MM.1S (cell line): ENCODE measurements around the gene ACCSL.

Experiments used
- CTCF ChIP-seq: fragments of 300-600 bp; sonication (generic); IDR thresholded peaks from 2 replicates; pipeline ENCODE4 v1.5.1; 2016; ENCODE audit warnings: antibody characterized with exemption, low read length, mixed read lengths
- EZH2 ChIP-seq: fragments of 300-600 bp; sonication (generic); optimal IDR thresholded peaks from 2 replicates; pipeline ENCODE3; 2017; ENCODE audit warnings: low read depth, mild to moderate bottlenecking, antibody characterized with exemption, low read length, mixed read lengths
- EZH2phosphoT487 ChIP-seq: fragments of 300-600 bp; sonication (generic); IDR thresholded peaks from 2 replicates; pipeline ENCODE4 v1.6.1; 2018; ENCODE audit warnings: antibody characterized with exemption, low read length

- TF ChIP-seq CTCF = no peak
- TF ChIP-seq EZH2 = no peak
- no peak for TF ChIP-seq EZH2phosphoT487
Observed at GRCh38 chr11:44005956-44006355, 41.8 kb upstream of the ACCSL start.
